HAP-1 (cell line): Measurements from ENCODE around the gene CHST12.

Experiments
- DNase-seq, 2 experiments: peaks; one replicate each; pipeline ENCODE4 v3.0.0-alpha.2; 2016 to 2020; ENCODE audit warnings: low spot score in 2 of 2
- H3K27me3 ChIP-seq: fragments of 250-450 bp; sonication (Bioruptor Pico); 2 replicates; pipeline ENCODE4 v1.5.1; 2020; ENCODE audit warnings: low read depth, mild to moderate bottlenecking, moderate library complexity
- H3K36me3 ChIP-seq: fragments of 250-450 bp; sonication (Bioruptor Pico); replicated peaks from 2 replicates; pipeline ENCODE4 v1.5.1; 2020; ENCODE audit warnings: mild to moderate bottlenecking
- H3K4me1 ChIP-seq: fragments of 250-450 bp; sonication (Bioruptor Pico); 2 replicates; pipeline ENCODE4 v1.5.1; 2020; ENCODE audit warnings: mild to moderate bottlenecking
- H3K4me3 ChIP-seq: fragments of 250-450 bp; sonication (Bioruptor Pico); 2 replicates; pipeline ENCODE4 v1.5.1; 2020; ENCODE audit warnings: mild to moderate bottlenecking, moderate library complexity
- H3K9me3 ChIP-seq: fragments of 250-450 bp; sonication (Bioruptor Pico); 2 replicates; pipeline ENCODE4 v1.5.1; 2020; ENCODE audit warnings: mild to moderate bottlenecking, moderate library complexity
- in situ Hi-C: fragments of 300-500 bp; cut with MboI; formaldehyde crosslinking; loops from 3 replicates; pipeline ENCODE4 v1.14.3; 2020; ENCODE audit warnings: low sequenced_read_pairs, inconsistent platforms, mixed read lengths

CHST12 gene

DNA sequence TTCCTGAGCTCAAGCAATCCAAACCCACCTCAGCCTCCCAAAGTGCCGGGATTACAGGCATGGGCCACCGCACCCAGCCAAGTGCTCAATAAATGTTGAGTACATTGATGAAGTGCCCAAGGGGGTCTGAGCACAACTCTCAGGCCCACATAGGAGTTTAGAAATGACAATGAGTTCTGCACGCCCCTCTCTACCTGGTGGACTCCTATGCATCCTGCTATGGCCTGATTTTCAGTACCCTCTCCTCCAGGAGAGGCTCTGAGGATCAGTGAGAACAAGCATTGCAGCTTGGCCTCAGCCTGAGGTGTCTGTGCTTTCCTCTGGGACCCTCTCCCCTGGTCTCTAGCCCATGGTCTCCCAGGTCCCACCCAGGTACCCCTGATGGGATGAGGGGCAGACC lies 93.7 kb downstream of the CHST12 start:
- no peaks in the 10 kb centered on the region for H3K36me3 ChIP-seq
- no peak for DNase-seq
- H3K9me3 ChIP-seq, result no peaks in the 10 kb centered on the region
- in situ Hi-C loops, result no loop called here
- H3K4me1 ChIP-seq, result no peaks in the 10 kb centered on the region
- H3K27me3 ChIP-seq, result no peaks in the 10 kb centered on the region
- no peak overlapping the region for H3K4me3 ChIP-seq

DNA sequence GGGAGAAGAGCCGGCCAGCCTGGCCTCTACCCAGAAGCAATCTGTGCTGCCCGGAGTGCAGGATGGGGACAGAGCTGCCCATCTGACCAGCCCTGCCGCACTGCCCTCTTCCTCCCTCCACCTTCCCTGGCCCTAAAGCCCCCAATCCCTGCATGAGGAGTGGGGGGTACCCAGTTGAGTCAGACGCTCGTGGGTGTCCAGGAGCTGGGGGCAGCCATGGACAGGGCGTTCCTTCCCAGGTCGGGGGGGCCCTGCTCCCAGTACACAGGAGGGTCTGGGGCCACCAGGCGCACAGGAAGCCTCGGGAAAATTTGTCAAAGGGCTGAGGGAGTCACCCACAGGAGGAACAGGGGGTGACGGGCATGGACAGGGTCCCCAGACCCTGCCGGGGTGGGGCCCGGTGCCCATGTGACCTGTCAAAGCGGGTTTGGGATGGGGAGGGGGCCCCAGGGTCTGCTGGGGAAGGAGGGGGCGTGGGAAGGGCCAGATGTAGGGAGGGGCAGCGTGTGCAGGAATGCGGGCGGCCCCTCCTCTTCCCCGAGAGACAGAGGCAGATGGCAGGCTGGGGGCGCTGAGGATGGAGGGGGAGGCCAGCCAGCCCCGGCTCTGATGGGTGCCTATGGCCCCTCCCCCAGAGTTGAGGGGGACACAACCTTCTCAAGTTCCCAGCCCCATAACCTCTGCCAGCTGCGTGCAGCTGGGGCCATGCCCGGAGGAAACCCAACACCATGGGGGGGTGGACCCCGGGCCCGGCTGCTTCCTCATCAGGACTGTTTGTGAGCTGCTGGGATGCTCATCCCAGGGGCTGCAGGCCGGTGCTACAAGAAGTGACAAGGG lies 94.3 kb downstream of the CHST12 start:
- H3K4me3 ChIP-seq, result no peak overlapping the region
- H3K9me3 ChIP-seq, result no peaks in the 10 kb centered on the region
- in situ Hi-C loops, result no loop called here
- no peaks in the 10 kb centered on the region for H3K4me1 ChIP-seq
- no peaks in the 10 kb centered on the region for H3K36me3 ChIP-seq
- no peak for DNase-seq
- H3K27me3 ChIP-seq, result no peaks in the 10 kb centered on the region
